GM06990 (cell line): ENCODE results near the gene PHPT1.
A peak's percentile ranks its signal among the peaks of the same experiment; 100 is the strongest.

Experiments
- DNase-seq: peaks from one replicate; pipeline ENCODE4 v3.0.0-alpha.2; 2011; ENCODE audit not compliant: insufficient read length; ENCODE audit errors: extremely low read depth
- H3K27me3 ChIP-seq: replicated peaks from 2 replicates; pipeline ENCODE4 v1.6.0; 2011; ENCODE audit warnings: low read length; ENCODE audit not compliant: control insufficient read depth, insufficient read depth
- H3K36me3 ChIP-seq: 2 replicates; pipeline ENCODE4 v1.5.1; 2011; ENCODE audit warnings: low read length; ENCODE audit not compliant: control insufficient read depth, insufficient read depth
- H3K4me3 ChIP-seq: replicated peaks from 2 replicates; pipeline ENCODE4 v1.5.1; 2011; ENCODE audit warnings: low read depth, mild to moderate bottlenecking, control low read depth, low read length
- TF ChIP-seq, protein P1 (sequence below): IDR thresholded peaks from 2 replicates; pipeline ENCODE4 v1.5.1; 2011; ENCODE audit warnings: low read length, control low read depth, mild to moderate bottlenecking, inconsistent platforms; ENCODE audit not compliant: insufficient read depth, poor library complexity, severe bottlenecking

PHPT1 gene

DNA sequence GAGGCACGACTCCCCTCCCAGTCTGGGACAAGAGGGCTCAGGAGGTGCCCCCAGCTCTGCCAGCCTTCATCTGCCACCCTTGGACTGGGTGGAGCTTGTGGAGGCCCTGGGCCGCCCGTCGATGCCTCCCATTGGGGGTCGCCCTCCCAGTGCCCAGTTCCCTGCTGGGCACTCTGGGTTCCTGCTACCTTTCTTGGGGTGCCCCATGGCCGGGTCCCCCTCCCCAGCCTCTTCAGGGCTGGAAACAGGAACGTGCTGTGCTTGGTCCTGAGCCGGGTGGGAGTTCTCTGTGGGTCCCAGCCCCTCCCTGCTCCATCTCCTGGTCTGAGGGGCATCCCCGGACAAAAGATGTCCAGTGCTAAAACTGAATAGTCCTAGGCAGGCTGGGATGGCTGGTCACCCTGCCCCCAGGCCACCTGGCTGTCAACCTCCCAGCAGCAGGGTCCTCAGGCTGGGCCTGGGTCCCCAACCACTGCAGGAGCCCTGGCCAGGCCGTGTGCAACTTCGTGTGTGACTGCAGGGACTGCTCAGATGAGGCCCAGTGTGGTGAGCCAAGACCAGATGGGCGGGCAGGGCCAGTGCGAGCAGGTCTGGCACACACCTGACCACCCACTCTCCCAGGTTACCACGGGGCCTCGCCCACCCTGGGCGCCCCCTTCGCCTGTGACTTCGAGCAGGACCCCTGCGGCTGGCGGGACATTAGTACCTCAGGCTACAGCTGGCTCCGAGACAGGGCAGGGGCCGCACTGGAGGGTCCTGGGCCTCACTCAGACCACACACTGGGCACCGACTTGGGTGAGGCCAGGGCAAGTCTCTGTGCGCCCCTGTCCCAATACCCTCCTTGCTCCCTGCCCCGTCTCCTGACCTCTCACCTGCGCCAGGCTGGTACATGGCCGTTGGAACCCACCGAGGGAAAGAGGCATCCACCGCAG is 3.7 kb downstream of the PHPT1 start:
- Histone ChIP-seq H3K4me3 (no peak overlapping the region), H3K27me3 (no peaks in the 10 kb centered on the region), H3K36me3 (peaks cover 19% of the 10 kb centered on the region)
- peak; percentile 18 for DNase-seq
- TF ChIP-seq, protein P1, sequence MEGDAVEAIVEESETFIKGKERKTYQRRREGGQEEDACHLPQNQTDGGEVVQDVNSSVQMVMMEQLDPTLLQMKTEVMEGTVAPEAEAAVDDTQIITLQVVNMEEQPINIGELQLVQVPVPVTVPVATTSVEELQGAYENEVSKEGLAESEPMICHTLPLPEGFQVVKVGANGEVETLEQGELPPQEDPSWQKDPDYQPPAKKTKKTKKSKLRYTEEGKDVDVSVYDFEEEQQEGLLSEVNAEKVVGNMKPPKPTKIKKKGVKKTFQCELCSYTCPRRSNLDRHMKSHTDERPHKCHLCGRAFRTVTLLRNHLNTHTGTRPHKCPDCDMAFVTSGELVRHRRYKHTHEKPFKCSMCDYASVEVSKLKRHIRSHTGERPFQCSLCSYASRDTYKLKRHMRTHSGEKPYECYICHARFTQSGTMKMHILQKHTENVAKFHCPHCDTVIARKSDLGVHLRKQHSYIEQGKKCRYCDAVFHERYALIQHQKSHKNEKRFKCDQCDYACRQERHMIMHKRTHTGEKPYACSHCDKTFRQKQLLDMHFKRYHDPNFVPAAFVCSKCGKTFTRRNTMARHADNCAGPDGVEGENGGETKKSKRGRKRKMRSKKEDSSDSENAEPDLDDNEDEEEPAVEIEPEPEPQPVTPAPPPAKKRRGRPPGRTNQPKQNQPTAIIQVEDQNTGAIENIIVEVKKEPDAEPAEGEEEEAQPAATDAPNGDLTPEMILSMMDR, result no peak

DNA sequence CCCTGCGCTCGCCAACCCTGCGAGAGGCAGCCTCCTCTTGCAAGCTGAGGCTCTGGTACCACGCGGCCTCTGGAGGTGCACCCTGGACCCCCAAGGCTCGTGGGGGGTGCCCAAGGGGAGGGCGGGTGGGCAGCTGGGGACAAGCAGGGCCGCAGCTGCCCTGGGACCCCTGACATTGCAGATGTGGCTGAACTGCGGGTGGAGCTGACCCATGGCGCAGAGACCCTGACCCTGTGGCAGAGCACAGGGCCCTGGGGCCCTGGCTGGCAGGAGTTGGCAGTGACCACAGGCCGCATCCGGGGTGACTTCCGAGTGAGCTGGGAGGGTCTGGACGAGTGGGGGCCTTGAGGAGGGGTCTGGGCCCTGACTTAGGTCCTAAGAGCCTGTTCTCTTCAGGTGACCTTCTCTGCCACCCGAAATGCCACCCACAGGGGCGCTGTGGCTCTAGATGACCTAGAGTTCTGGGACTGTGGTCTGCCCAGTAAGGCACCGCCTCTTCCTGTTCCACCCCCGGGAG is 4.4 kb downstream of the PHPT1 start:
- peaks cover 19% of the 10 kb centered on the region for H3K36me3 ChIP-seq
- DNase-seq, result peak; percentile 9
- no peak overlapping the region for H3K4me3 ChIP-seq
- no peaks in the 10 kb centered on the region for H3K27me3 ChIP-seq
- TF ChIP-seq, protein P1, result peak; percentile 41

DNA sequence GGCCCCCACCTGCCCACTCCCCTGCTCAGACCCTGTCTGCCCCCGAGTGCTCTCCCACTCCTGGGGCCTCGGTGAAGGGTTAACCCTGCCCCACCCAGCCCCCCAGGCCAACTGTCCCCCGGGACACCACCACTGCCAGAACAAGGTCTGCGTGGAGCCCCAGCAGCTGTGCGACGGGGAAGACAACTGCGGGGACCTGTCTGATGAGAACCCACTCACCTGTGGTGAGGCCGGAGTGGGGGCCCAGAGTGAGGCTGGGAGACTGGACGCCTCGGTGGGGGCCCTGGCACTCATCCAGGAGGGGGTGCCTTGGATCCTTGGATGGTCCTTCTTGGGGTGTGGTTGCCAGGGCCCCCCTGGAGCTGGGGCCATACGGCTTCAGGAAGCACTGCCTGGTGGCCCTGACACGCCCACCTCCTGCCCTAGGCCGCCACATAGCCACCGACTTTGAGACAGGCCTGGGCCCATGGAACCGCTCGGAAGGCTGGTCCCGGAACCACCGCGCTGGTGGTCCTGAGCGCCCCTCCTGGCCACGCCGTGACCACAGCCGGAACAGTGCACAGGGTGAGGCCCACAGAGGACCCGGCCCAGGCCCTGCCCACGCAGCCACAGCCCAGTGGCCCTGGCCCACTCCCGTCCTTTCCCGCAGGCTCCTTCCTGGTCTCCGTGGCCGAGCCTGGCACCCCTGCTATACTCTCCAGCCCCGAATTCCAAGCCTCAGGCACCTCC is 5.1 kb downstream of the PHPT1 start:
- H3K36me3 ChIP-seq, result peaks cover 19% of the 10 kb centered on the region
- H3K27me3 ChIP-seq, result no peaks in the 10 kb centered on the region
- no peak overlapping the region for H3K4me3 ChIP-seq
- TF ChIP-seq, protein P1, result no peak
- peak; percentile 29 for DNase-seq

DNA sequence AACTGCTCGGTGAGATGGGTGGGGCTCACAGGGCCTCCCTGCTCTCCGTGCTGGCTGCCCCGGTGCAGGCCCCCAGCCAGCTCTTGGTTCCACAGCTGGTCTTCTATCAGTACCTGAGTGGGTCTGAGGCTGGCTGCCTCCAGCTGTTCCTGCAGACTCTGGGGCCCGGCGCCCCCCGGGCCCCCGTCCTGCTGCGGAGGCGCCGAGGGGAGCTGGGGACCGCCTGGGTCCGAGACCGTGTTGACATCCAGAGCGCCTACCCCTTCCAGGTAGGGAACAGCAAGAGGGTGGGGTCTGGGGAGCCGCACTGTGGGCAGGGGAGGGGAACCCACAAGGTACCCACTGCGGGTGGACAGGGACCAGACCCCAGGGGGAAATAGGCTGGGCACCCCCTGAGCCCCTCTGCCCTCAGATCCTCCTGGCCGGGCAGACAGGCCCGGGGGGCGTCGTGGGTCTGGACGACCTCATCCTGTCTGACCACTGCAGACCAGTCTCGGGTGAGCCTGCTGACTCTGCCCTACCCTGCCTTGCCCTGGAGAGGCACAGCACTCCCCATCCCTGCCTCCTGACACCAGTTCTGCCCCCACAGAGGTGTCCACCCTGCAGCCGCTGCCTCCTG is 5.7 kb downstream of the PHPT1 start:
- TF ChIP-seq, protein P1, result no peak
- peak; percentile 13 for DNase-seq
- no peak overlapping the region for H3K4me3 ChIP-seq
- no peaks in the 10 kb centered on the region for H3K27me3 ChIP-seq
- peaks cover 19% of the 10 kb centered on the region for H3K36me3 ChIP-seq

DNA sequence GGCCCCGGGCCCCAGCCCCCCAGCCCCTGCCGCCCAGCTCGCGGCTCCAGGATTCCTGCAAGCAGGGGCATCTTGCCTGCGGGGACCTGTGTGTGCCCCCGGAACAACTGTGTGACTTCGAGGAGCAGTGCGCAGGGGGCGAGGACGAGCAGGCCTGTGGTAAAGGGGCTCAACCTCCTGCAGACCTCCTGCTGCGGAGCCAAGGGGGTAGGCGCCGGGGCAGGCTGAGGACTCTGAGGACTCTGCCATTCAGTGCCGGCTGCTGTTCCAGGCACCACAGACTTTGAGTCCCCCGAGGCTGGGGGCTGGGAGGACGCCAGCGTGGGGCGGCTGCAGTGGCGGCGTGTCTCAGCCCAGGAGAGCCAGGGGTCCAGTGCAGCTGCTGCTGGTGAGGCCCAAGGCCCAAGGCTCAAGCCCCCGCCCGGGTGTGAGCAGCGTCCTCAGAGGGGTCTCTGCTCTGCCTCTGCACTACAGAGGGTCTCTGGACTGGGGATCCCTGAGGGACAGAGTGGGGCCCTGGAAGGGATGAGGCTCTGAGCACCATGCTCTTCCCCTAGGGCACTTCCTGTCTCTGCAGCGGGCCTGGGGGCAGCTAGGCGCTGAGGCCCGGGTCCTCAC is 6.4 kb downstream of the PHPT1 start:
- TF ChIP-seq, protein P1, result no peak
- H3K27me3 ChIP-seq, result no peaks in the 10 kb centered on the region
- no peak overlapping the region for H3K4me3 ChIP-seq
- peaks cover 13% of the 10 kb centered on the region for H3K36me3 ChIP-seq
- peak; percentile 13 for DNase-seq
